K562 (cell line): ENCODE data around the gene RTN4. TPM values are rescaled to one million over a fixed set of nuclear protein-coding genes. Genes with fewer than 3 reads are reported as not detected.

Source experiments
- KLF16 ChIP-seq: IDR thresholded peaks from 2 replicates; pipeline ENCODE4 v1.6.1; 2016; ENCODE audit warnings: antibody characterized with exemption
- SRSF3 ChIP-seq: fragments of 200-400 bp; formaldehyde crosslinking; IDR thresholded peaks from 2 replicates; pipeline ENCODE4 v1.6.1; 2016; ENCODE audit warnings: mild to moderate bottlenecking, low read length, moderate library complexity; ENCODE audit not compliant: insufficient read depth
- TEAD1 ChIP-seq, 2 experiments: fragments of 450-650 bp in 1 of 2; sonication (generic) in 1 of 2; formaldehyde crosslinking; IDR thresholded peaks; 2 replicates each; pipeline versions ENCODE4 v1.4.0 to v1.8.0; 2020 to 2022; ENCODE audit warnings: mild to moderate bottlenecking in 2 of 2, missing genetic modification reagents in 1 of 2
- ZC3H8 ChIP-seq: fragments of 450-650 bp; IDR thresholded peaks from 2 replicates; pipeline ENCODE4 v1.6.1; 2017
- ZEB2 ChIP-seq: fragments of 450-650 bp; IDR thresholded peaks from 2 replicates; pipeline ENCODE4 v1.6.1; 2016
- ZNF436 ChIP-seq: fragments of 250-450, 450-650 bp; sonication (Bioruptor Pico); formaldehyde crosslinking; IDR thresholded peaks from 2 replicates; pipeline ENCODE4 v1.7.0; 2020; ENCODE audit warnings: mild to moderate bottlenecking
- polyA plus RNA-seq, 8 experiments: library from polyadenylated mRNA; depleted of rRNA in 4 of 8; stranded (reverse) in 5 of 8; unstranded in 3 of 8; fragments of >200 nt; fragmentation: Nextera tagmentation in 2 of 8; fragmentation: Illumina TruSeq in 1 of 8; extraction: Ambion mirVana in 2 of 8; extraction: Trizol in 1 of 8; gene quantifications; 2 replicates each; pipeline versions ENCODE4 v1.2.1 to v1.2.3, GENCODE V29; 2011 to 2014; ENCODE audit warnings: inconsistent platforms in 1 of 8, missing spikeins in 1 of 8
- total RNA-seq, 7 experiments: library from RNA; depleted of rRNA in 6 of 7; stranded (reverse); fragments of >200 nt in 6 of 7; fragmentation: Illumina TruSeq in 2 of 7; extraction: Trizol in 2 of 7; gene quantifications; 2 replicates each; pipeline versions ENCODE4 v1.2.1 to v1.2.3, GENCODE V29; 2011 to 2021; ENCODE audit warnings: low replicate concordance in 1 of 7
- TF ChIP-seq, protein P1 (sequence below): fragments of 450-650 bp; IDR thresholded peaks from 2 replicates; pipeline ENCODE4 v1.7.1; 2018; ENCODE audit warnings: mild to moderate bottlenecking, low read depth; ENCODE audit not compliant: partially characterized antibody
- TF ChIP-seq, protein P2 (sequence below): fragments of 450-650 bp; IDR thresholded peaks from 2 replicates; pipeline ENCODE4 v1.6.1; 2016
- TF ChIP-seq, protein P3 (sequence below), 2 experiments: fragments of 450-650 bp; formaldehyde crosslinking in 1 of 2; IDR thresholded peaks; 2 replicates each; pipeline versions ENCODE4 v1.4.0 to v1.6.1; 2014 to 2020; ENCODE audit warnings: mild to moderate bottlenecking in 2 of 2, borderline replicate concordance in 1 of 2, low read depth in 1 of 2
- TF ChIP-seq, protein P4 (sequence below): fragments of 150-350 bp; IDR thresholded peaks from 2 replicates; pipeline ENCODE4 v1.6.1; 2014; ENCODE audit warnings: low read depth, mild to moderate bottlenecking, low read length, borderline replicate concordance

The RTN4 gene
- total and polyA plus RNA-seq, 9 of the 15 experiments (the other 6 are each of a cell fraction or from before 2014, with no cell fraction given), result 73.0 to 248 (median 116) TPM

DNA sequence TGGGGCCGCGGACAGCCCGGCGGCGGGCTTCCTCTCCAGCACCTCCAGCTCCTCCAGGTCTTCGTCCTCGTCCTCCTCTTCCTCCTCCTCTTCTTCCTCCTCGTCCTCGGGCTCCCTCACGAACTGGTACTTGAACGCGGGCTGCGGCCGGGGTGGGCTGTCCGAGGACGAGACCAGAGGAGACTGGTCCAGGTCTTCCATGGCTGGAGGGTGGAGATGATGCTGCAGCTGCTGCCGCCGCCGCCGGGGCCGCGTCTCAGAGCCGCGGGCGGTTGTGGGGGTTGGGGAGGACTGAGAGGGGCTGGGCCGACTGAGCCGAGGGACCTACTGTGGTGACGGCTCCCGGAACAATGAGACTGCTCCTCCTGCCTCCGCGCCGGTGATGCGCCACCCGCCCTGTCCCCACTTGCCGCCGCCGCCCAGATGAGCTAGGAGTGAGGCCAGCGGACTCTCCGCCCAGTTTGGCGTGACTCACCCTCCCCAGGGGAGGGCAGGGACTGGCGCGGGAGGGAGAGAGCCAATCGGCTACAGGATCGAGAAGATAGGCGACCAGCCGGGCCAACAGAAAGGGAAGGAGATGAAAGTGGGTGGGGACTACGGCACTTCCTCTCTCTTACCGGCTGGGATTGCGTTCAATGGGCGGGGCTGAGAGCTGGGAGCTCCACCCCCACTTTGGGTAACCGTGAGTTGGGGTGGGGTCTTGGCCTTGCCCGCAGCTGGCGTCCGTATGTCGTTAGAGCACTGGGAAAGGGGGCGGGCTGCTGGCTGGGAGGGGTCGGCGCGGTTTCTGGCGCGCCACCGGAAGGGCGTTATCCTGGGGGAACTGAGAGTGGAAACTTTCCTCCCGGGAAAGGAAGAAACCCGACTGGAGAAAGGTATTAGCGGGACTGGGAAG lies at the start of gene RTN4 (continued):
- TF ChIP-seq, protein P1, sequence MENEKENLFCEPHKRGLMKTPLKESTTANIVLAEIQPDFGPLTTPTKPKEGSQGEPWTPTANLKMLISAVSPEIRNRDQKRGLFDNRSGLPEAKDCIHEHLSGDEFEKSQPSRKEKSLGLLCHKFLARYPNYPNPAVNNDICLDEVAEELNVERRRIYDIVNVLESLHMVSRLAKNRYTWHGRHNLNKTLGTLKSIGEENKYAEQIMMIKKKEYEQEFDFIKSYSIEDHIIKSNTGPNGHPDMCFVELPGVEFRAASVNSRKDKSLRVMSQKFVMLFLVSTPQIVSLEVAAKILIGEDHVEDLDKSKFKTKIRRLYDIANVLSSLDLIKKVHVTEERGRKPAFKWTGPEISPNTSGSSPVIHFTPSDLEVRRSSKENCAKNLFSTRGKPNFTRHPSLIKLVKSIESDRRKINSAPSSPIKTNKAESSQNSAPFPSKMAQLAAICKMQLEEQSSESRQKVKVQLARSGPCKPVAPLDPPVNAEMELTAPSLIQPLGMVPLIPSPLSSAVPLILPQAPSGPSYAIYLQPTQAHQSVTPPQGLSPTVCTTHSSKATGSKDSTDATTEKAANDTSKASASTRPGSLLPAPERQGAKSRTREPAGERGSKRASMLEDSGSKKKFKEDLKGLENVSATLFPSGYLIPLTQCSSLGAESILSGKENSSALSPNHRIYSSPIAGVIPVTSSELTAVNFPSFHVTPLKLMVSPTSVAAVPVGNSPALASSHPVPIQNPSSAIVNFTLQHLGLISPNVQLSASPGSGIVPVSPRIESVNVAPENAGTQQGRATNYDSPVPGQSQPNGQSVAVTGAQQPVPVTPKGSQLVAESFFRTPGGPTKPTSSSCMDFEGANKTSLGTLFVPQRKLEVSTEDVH, result peak; percentile 72
- no peak for TF ChIP-seq KLF16
- TF ChIP-seq, protein P2, sequence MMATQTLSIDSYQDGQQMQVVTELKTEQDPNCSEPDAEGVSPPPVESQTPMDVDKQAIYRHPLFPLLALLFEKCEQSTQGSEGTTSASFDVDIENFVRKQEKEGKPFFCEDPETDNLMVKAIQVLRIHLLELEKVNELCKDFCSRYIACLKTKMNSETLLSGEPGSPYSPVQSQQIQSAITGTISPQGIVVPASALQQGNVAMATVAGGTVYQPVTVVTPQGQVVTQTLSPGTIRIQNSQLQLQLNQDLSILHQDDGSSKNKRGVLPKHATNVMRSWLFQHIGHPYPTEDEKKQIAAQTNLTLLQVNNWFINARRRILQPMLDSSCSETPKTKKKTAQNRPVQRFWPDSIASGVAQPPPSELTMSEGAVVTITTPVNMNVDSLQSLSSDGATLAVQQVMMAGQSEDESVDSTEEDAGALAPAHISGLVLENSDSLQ, result peak; percentile 99
- TF ChIP-seq, protein P3, sequence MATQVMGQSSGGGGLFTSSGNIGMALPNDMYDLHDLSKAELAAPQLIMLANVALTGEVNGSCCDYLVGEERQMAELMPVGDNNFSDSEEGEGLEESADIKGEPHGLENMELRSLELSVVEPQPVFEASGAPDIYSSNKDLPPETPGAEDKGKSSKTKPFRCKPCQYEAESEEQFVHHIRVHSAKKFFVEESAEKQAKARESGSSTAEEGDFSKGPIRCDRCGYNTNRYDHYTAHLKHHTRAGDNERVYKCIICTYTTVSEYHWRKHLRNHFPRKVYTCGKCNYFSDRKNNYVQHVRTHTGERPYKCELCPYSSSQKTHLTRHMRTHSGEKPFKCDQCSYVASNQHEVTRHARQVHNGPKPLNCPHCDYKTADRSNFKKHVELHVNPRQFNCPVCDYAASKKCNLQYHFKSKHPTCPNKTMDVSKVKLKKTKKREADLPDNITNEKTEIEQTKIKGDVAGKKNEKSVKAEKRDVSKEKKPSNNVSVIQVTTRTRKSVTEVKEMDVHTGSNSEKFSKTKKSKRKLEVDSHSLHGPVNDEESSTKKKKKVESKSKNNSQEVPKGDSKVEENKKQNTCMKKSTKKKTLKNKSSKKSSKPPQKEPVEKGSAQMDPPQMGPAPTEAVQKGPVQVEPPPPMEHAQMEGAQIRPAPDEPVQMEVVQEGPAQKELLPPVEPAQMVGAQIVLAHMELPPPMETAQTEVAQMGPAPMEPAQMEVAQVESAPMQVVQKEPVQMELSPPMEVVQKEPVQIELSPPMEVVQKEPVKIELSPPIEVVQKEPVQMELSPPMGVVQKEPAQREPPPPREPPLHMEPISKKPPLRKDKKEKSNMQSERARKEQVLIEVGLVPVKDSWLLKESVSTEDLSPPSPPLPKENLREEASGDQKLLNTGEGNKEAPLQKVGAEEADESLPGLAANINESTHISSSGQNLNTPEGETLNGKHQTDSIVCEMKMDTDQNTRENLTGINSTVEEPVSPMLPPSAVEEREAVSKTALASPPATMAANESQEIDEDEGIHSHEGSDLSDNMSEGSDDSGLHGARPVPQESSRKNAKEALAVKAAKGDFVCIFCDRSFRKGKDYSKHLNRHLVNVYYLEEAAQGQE (IDR thresholded peaks at IDR 0.05; ENCODE audit: borderline replicate concordance), result 0 out of 2 replicates have a peak, but pooled peaks have one; percentile 11
- TF ChIP-seq, protein P3 (CRISPR knock-in tag; IDR thresholded peaks at IDR 0.05; ENCODE audit: low read depth), result peak; percentile 42; the same call in 1 of the 2 replicates
- TF ChIP-seq ZEB2, result no peak
- TF ChIP-seq, protein P4, sequence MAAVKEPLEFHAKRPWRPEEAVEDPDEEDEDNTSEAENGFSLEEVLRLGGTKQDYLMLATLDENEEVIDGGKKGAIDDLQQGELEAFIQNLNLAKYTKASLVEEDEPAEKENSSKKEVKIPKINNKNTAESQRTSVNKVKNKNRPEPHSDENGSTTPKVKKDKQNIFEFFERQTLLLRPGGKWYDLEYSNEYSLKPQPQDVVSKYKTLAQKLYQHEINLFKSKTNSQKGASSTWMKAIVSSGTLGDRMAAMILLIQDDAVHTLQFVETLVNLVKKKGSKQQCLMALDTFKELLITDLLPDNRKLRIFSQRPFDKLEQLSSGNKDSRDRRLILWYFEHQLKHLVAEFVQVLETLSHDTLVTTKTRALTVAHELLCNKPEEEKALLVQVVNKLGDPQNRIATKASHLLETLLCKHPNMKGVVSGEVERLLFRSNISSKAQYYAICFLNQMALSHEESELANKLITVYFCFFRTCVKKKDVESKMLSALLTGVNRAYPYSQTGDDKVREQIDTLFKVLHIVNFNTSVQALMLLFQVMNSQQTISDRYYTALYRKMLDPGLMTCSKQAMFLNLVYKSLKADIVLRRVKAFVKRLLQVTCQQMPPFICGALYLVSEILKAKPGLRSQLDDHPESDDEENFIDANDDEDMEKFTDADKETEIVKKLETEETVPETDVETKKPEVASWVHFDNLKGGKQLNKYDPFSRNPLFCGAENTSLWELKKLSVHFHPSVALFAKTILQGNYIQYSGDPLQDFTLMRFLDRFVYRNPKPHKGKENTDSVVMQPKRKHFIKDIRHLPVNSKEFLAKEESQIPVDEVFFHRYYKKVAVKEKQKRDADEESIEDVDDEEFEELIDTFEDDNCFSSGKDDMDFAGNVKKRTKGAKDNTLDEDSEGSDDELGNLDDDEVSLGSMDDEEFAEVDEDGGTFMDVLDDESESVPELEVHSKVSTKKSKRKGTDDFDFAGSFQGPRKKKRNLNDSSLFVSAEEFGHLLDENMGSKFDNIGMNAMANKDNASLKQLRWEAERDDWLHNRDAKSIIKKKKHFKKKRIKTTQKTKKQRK, result peak; percentile 61; the same call in 1 of the 2 replicates
- no peak for TF ChIP-seq ZC3H8
- no peak for TF ChIP-seq SRSF3
- peak in 1 of 2 experiments; percentile 33; a peak in 1 of 4 replicates for TF ChIP-seq TEAD1 (CRISPR knock-in tag; IDR thresholded peaks at IDR 0.05)
- peak; percentile 54; the same call in 1 of the 2 replicates for TF ChIP-seq ZNF436 (CRISPR knock-in tag)
